Measurements from ENCODE around the gene CABP4. TPM values are rescaled to one million over a fixed set of nuclear protein-coding genes. Genes with fewer than 3 reads are reported as not detected.

CABP4 gene
- total RNA-seq, 1 donor from 2014 or later: 1.3 TPM

- no peak for DNase-seq (ENCODE audit: extremely low read depth, low read depth, low spot score)
Measured at GRCh38 chr11:67507242-67507863, 52.2 kb downstream of the CABP4 start.

GRCh38 chr11:67507864-67508485, 52.8 kb downstream of the CABP4 start, which contains the start of gene CDK2AP2:
Gene CDK2AP2 (minus strand): TSS chr11:67508162. CDS start chr11:67508082, 80 bp downstream.
- peak; percentile 88 for DNase-seq (ENCODE audit: extremely low read depth, low read depth, low spot score)

- DNase-seq (ENCODE audit: extremely low read depth, low read depth, low spot score): peak; percentile 65
Measured at GRCh38 chr11:67508486-67509121, 53.5 kb downstream of the CABP4 start.

GRCh38 chr11:67510023-67510345, 54.8 kb downstream of the CABP4 start:
- DNase-seq (ENCODE audit: extremely low read depth, low read depth, low spot score): no peak

Other genes starting within 250 kb of the CABP4 start
- gene GRK2, start 188.9 kb upstream of the CABP4 start, total RNA-seq: 45.8 and 72.7 TPM in 2 replicates
- gene ANKRD13D, start 166.1 kb upstream of the CABP4 start, total RNA-seq: 27.9 and 44.2 TPM in 2 replicates
- 16.7 and 19.2 TPM in 2 replicates for gene SSH3, start 151.8 kb upstream of the CABP4 start, total RNA-seq
- 120 and 151 TPM in 2 replicates for gene POLD4, start 101.8 kb upstream of the CABP4 start, total RNA-seq
- gene CLCF1, start 81.8 kb upstream of the CABP4 start, total RNA-seq: 6.2 and 6.9 TPM in 2 replicates
- 7.3 and 8.7 TPM in 2 replicates for gene RAD9A, start 63.4 kb upstream of the CABP4 start, total RNA-seq
- gene PPP1CA, start 53.5 kb upstream of the CABP4 start, total RNA-seq: 218 and 230 TPM in 2 replicates
- gene TBC1D10C, start 51.3 kb upstream of the CABP4 start, total RNA-seq: 0.23 TPM in 1 of 2 replicates, not detected in the other
- gene CARNS1, start 39.7 kb upstream of the CABP4 start, total RNA-seq: 0.10 and 0.18 TPM in 2 replicates
- 39.4 and 39.9 TPM in 2 replicates for gene RPS6KB2, start 26.9 kb upstream of the CABP4 start, total RNA-seq
- gene PTPRCAP, start 17.7 kb upstream of the CABP4 start, total RNA-seq: 2.2 TPM in 1 of 2 replicates, not detected in the other
- 143 and 144 TPM in 2 replicates for gene CORO1B, start 11.9 kb upstream of the CABP4 start, total RNA-seq
- not detected in 2 replicates for gene GPR152, start 2.6 kb upstream of the CABP4 start, total RNA-seq
- 32.9 and 88.6 TPM in 2 replicates for gene TMEM134, start 13.9 kb downstream of the CABP4 start, total RNA-seq
- 43.2 and 51.9 TPM in 2 replicates for gene AIP, start 27.7 kb downstream of the CABP4 start, total RNA-seq
- 18.7 and 64.1 TPM in 2 replicates for gene PITPNM1, start 50.0 kb downstream of the CABP4 start, total RNA-seq
- 71.9 and 77.3 TPM in 2 replicates for gene CDK2AP2, start 52.8 kb downstream of the CABP4 start, total RNA-seq
- gene CABP2, start 68.1 kb downstream of the CABP4 start, total RNA-seq: not detected in 2 replicates
- gene GSTP1, start 128.5 kb downstream of the CABP4 start, total RNA-seq: 1,181 and 1,195 TPM in 2 replicates
- gene NDUFV1, start 151.6 kb downstream of the CABP4 start, total RNA-seq: 180 and 184 TPM in 2 replicates
- gene NUDT8, start 174.6 kb downstream of the CABP4 start, total RNA-seq: 7.4 and 10.1 TPM in 2 replicates
- gene TBX10, start 184.4 kb downstream of the CABP4 start, total RNA-seq: not detected in 2 replicates
- not detected in 2 replicates for gene ACY3, start 195.4 kb downstream of the CABP4 start, total RNA-seq
- not detected in 2 replicates for gene ALDH3B2, start 219.3 kb downstream of the CABP4 start, total RNA-seq

All from glomerular endothelial cell (primary cell).